ENCODE measurements around the gene MAMDC2. TPM values are rescaled to one million over a fixed set of nuclear protein-coding genes. Genes with fewer than 3 reads are reported as not detected.

Gene MAMDC2
- total RNA-seq, 1 donor from 2014 or later: 3.7 TPM

DNA sequence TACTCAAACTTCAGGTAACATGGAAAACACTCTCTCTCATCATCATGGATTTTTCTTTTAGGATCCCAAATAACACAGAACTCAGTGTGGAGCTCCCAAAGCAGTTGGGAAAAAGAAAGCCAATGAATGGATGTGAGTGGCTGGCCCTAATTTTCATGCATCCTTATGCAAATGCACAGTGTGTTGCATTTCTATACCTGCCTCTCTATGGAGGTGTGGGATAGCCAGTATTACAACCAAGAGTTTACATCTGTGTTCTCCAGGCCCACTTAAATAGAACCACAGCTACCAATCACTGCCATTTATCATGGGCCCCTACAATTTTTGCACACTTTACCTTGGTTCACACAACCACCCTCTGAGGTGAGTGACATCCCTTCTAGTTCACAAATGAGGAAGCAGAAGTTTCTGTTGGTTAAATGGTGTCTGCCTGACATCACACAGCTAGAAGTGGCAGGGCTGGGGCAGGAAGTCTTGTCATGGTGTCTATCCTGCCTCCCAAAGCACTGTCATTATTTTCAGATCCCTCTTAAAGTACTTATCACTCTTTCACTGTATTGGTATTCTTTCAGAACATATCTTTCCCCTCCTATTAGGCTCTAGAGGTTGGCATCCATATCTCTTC, 17.3 kb downstream of the MAMDC2 start:
- no peak for DNase-seq (ENCODE audit: low spot score)

DNA sequence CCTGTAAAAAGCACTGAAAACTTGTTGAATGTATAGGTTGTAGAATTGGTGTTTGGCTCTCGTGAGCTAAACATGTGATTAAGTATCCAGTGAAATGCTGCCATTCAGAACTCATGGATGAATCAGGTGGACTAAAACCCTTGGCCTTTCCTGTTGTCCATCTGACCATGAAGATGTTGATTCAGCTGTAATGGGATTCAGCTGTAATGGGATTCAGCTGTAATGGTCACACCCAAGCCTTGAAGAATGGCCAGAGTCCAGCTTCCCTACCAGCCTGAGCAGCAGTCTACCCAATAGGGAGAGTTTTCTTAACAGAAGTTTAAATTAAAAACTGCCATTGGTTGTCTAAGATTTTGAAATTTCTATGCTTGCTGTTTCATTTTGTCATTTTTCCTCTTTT, 18.1 kb downstream of the MAMDC2 start:
- DNase-seq (ENCODE audit: low spot score): no peak

DNA sequence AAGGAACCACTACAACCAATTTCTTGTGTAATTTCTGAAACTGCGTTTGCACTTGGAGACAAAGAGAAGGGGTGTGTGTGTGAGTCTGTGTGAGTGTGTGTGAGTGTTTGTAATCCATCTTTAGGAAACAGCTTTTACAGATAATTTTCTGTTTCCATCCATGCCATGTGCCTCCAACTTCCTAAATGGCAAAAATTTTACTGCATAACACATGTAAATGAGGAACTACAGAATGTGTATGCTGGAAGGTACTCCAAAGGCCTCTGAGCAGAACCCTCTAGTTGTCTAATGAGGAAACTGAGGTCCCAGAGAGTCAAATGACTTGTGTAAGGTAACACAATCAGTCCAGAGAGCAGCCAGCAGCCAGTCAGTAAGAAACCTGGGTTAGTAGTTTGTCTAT, 20.8 kb downstream of the MAMDC2 start:
- no peak for DNase-seq (ENCODE audit: low spot score)

DNA sequence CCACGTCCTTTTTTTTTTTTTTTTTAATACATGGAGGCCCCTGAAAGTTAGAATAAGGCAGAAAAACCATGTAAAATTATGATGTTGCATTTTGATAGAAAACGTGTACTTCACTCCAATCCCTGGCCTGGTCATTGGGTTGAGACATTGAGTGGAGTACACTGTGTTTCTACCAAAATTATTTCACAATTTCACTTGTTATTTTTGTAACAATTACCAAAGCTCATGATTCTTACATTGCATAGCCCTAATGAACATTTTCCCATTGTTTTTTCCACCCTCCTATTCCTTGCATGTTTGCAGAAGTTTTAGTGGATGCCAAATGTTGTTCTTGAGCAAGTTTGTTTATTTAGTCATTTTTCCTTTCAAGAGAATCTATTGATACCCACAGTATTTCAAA, 21.9 kb downstream of the MAMDC2 start:
- no peak for DNase-seq (ENCODE audit: low spot score)

DNA sequence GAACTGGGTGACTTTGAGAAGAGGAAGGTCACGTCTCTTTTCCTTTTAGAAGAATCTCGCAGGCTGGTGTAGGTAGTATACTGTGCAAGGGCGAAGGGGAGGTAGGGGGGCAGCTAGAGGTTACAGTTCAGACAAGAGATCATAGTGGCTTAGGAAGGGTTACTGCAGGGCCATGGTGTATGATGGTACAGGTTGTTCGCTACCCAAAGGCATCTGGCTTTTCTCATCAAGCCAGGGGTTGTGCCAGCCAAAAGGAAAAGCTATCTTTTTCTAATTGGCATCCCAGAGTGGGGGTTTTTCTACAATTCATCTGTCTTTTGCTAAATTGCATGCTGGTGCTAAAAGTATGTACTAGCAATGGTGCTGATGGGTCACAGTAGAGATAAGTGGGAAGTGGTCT, 22.8 kb downstream of the MAMDC2 start:
- DNase-seq (ENCODE audit: low spot score): no peak

DNA sequence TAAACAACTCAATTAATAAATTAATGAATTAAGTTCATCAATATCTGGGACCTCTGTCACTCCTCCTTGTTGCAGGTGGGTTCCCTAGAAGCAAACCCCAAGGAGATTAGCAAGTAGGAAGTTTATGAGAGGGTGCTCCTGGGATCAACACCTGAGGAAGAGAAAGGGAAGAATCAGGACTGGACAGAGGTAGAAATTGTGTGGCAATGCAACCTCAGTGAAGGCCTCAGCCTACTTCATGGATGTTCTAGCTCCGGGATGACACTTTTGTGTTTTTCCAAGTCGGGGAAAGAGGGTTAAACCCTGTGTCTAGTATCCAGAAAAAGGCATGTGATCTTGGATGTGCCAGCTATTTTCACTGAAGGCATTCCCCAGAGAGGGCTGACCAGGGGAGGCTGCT, 23.2 kb downstream of the MAMDC2 start:
- no peak for DNase-seq (ENCODE audit: low spot score)

DNA sequence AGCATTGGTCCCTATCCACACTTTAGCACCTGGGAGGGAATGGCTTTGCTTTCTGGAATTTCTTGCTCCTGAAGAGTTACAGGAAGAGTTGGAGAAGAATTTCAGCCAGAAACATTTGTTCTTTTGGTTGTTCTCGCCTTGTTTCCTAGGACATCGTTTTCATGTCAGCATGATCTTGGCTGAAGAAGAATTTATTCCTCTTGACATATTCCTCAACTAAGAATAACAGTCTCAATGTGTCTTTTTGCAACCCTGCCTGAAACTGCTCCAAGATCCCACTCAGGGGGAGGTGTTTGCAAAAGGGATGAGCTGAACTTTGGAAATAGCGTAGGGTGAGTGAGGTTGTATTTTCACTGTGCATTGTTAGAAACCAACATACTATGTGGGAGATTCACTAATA, 26.1 kb downstream of the MAMDC2 start:
- DNase-seq (ENCODE audit: low spot score): no peak

DNA sequence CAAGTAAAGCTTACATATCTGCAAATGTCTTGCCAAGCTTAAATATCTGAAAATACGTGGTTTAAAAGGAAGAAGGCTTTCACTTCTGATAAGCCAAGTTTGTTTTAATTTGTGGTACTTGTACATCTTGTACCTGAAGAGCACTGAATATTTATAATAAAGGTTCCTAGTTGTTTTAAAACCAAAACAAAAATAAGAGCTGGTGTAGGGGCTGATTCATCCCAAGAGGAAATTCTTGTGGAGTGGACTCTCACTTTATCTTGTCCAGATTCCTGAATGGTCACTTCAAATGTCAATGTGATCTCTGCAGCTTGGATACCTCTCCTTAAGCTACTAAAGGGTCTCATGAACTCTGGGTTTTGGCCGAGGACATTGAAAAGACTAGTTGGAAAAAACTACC, 29.5 kb downstream of the MAMDC2 start:
- no peak for DNase-seq (ENCODE audit: low spot score)

DNA sequence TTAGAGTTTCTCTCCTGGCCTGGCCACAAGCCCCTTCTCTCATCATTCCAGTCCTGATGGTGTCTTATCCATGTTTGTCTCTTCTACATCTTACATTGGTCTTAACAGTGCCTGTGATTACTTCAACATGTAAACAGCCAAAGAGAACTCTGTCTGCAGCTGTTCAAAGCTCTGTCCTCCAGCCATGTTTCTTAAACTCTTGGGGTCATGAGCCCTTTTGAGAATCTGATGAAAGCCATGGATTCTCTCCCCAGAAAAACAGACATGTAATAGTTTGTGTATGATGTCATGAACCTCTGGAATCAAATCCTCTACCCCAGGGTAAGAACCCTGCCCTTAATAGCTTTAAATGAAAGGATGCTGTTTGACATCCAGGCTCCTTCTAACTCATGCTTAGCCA, 30.1 kb downstream of the MAMDC2 start:
- DNase-seq (ENCODE audit: low spot score): no peak

DNA sequence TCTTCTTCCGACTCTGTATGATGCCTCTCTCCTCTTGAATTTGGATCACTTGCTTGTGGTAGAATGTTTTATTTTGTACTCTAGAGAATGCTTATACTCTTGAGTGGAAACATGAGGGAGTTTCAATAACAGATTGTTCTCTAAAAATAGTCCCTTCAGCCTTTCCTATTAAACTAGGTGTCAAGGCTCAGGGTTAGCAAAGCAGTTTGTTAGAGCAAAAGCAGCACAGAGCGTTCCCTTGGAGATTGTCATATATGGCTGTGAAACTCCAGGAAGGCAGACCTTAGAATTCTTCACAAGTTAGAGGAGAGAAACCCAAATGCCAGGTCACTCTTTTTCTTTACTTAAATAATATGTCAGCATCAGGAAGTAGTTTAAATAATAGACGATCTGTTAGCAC, 33.0 kb downstream of the MAMDC2 start:
- no peak for DNase-seq (ENCODE audit: low spot score)

DNA sequence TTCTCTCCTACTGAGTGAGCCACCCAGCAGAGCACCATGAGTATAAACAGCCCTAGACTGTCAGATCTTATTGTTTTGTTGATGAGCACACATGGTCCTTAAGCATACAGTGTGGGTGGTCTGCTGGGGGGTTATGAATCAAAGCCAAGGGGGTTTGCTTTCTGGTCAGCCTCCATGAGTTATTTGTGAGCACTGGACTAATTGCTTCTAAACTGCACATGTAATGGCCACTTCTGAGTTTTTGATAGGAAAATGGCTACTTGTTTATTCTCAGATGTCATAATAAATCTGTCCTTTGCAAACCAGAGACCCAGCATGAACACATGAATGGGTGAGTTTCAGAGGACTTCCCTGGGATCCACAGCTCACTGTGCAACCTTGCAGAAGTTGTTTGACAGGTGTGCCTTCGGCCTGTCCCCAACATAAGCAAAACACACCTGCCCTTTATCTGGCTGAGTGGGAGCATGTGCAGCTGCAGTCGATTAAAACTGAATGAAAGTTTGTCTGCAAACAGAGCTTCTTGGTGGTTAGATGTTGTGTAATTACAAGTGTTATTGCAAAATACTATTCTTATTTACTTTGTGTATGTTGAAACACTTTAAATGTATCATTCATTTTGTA, 35.9 kb downstream of the MAMDC2 start:
- DNase-seq (ENCODE audit: low spot score): no peak

DNA sequence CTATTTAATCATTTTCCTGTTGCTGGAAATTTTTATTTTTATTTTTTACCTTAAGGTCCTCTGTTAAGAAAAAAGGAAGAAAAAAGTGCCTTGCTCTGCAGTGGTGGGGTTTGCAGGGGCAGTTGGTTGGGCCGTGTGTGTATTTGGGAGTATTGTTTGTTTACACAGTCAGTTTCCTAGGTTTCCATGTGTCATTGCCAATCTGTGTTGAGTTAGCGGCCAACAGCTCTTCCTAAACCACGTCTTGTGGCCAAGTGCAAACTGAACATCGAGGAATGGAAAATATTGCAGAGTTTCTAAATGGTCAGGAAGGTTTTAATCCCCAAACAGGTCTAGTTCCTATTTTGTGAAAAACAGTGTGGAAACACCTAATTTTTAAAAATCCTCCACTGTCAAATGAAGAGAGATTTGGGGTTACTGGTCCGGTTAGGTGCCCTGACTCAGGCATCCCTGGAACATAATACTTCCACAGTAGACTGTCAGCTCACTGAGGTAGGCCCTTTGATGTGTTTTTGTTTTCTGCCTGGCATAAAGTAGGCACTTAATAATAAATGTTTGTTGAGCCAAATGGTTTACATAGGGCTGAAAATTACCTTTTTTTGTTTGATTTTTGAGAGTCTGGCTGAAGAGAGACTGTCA, 37.0 kb downstream of the MAMDC2 start:
- DNase-seq (ENCODE audit: low spot score): no peak

DNA sequence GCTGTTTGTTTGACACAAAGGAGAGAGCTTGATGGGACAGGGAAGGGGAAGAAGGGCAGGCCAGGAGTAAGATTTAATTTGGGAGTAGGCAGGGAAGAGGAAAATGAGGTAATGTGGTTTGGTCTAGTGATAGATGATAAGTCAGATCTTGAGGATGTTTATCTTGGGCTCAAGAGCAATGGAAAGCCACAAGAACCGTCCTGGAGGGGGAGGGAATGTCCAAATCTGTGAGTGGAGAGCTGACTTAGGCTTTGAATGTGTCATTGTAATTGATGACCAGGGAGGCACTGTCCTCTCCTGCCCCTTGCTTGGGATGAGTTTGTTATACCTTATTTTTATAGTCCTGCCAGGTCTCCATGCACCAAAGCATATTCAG, 37.5 kb downstream of the MAMDC2 start:
- DNase-seq (ENCODE audit: low spot score): no peak

DNA sequence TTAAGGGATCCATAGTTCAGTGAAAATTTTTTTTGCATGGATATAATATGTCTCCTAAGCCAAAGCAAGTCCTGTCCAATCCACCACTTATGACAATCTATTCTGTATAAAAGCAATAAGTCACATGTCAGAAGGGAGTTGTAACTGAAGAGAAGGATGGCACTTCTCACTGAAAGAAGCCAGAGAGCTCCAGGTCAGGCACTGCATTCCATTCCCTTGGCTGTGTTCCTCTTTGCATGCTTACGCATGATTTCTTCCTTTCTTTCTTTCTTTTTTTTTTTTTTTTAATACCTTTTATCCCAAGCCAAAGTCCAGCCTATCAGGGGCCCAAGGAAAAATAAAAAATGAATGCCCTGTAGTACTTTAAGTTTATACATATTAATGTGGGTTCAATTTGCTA, 39.8 kb downstream of the MAMDC2 start:
- no peak for DNase-seq (ENCODE audit: low spot score)

DNA sequence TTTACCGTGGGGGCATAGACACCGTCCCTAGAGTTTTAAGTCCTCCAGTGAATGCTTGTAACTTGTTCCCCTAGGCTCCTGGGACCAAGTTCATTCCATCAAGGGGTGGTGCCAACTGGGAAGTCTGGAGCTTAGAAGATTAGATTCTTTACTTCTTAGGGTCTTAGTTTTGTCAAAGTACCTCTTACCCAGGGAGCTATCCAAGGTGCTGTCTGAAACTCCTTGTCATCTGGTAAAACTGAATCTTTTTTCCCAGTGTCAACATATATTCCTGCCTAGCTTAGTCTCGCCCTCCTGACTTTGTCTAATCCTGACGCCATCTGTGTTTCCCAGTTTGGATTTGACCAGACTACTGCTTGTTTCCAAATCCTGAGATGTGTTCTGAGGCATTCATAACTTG, 41.6 kb downstream of the MAMDC2 start:
- DNase-seq (ENCODE audit: low spot score): no peak

DNA sequence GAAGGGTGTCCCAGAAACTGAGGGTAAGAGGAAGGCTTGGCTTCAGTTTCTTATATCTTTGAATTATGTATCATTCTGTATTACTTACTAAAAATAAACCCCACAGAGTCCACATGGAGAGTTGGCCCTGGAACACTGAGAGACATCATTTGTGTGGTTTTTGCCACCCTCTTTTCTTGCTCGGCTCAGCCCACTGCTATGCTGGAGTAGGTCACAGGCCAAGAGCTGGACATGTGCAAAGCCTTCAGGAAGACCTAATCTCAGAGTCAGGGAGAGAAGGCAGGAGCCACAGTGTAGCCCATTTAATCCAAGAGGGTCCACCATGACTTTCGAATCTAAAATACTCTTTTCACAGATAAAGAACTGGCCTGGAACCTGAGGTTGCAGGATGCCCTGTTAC, 47.5 kb downstream of the MAMDC2 start:
- DNase-seq (ENCODE audit: low spot score): no peak

DNA sequence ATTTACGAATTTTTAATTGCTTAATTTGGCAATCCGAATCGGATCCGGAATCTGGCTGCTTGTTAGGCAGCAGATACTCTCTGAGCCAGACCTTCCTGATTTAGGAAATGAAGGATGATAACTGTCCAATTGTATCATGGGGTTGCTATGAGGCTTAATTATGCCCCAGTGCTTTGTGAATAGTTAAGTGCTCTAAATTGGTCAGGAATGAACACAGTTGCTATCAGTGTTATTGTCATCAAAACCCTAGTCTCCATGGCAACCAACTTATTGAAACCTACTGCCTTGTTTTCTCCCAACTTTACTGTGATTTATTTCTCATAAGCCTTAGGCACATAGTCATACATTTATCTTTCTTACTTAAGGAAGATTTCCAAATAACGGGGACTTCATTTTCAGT, 47.9 kb downstream of the MAMDC2 start:
- DNase-seq (ENCODE audit: low spot score): no peak

DNA sequence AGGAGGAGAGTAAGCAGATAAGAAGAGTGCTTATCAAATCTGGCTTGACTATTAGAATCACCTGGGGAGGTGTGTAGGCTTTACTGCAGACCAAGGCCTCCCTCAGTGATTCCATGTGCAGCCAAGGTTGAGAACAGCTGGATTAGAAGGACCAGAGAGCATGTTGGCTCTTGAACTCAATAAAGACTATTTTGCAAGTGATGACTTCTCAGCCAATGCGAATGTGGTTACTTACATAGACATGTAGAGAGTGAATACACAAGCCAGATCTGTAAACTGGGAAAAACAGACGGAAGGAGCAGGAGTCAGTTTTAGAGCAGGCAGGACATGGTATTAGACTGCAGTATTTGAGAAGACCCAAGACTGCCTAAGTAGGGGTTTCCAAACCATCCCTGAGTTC, 48.5 kb downstream of the MAMDC2 start:
- DNase-seq (ENCODE audit: low spot score): no peak

DNA sequence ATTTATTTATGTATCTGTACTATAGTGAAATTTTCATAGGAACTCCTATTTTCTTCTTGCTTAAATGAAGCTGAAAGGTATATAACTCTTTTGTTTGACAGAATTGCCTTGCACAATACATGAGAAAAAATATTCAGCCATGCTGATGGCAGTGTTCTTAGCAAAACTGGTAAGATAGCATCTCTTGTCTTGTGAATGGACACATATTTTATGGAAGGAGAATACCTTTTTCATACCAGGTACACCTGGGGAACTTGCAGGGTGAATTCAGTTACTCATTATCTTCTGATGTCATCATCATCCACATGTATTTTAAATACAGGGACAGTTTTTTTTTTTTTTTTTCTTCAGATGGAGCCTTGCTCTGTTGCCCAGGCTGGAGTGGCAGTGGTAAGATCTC, 49.4 kb downstream of the MAMDC2 start:
- DNase-seq (ENCODE audit: low spot score): no peak

DNA sequence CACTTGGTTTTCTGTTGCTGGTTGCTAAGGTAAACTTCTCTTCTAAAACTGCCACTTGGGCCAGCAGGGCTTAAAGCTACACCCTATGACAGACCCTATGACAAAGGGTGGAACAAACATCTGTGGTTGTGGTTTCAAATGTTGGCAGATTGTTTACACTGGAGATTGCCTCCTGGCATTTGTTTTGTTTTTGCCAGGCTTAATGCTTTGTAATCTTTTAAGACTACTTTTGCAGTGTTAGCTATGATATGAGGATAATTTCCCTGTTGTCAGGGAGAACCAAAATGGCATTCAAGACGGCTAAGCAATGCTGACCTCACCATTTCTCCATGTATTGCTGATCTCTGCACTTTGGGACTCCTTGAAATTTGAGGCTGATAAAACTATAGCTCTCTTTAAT, 50.3 kb downstream of the MAMDC2 start:
- DNase-seq (ENCODE audit: low spot score): no peak

DNA sequence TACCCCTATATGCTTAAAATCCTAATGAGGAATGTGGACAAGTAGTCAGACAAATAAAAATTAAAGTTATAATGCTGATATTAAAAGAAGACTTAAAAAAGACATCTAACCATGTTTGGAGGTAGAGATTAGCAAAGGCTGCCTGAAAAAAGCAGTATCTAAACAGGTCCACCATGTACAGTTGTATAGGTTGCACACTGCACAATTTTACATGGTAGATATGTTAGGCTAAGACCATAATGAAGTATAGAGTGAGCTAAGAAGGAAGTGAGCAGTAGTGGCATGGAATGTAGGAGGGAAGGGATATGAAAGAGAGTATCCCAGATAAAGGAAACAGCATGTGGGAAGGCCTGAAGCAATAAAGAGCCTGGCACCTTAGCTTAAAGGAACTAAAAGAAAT, 51.1 kb downstream of the MAMDC2 start:
- no peak for DNase-seq (ENCODE audit: low spot score)

DNA sequence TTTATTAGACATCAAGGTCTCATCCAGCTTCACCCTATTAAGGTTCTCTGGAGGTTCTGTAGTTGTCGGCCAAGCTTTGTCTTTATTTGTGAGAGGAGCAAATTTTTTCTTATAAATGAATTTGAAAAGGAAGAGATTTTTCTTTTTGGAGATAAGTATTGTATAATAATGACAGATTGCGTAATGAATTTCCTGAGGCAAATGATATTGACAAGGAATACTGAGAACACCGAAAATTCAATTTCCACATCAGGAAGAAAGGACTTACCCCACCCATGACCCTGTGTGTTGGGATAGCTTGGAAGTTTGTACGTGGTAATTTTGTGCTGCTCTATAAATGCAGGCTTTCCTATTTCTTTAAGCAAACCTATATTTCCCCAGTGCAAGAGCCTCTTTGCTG, 53.5 kb downstream of the MAMDC2 start:
- no peak for DNase-seq (ENCODE audit: low spot score)

DNA sequence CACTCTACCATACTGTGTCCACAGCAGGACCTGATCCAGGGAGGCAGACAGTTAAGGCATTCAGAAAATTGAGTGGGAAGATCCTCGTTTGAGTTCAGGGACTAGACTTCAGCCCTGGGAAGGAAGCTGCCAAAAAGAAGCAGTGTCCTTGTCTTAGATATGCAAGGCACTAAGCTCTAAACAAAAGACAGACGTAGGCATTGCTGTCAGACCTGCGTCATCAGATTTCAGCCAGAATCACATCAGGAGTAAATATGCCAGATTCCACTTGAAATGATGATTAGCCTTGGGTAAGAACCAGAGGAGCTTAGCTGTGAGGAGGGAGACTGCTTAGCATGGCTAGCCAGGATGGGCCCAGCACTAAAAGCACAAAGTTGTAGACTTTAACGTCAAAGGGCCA, 56.7 kb downstream of the MAMDC2 start:
- no peak for DNase-seq (ENCODE audit: low spot score)

Data from mesenteric fat pad (tissue), 1 donor.